ENCODE measurements around the gene SERF2.

DNA sequence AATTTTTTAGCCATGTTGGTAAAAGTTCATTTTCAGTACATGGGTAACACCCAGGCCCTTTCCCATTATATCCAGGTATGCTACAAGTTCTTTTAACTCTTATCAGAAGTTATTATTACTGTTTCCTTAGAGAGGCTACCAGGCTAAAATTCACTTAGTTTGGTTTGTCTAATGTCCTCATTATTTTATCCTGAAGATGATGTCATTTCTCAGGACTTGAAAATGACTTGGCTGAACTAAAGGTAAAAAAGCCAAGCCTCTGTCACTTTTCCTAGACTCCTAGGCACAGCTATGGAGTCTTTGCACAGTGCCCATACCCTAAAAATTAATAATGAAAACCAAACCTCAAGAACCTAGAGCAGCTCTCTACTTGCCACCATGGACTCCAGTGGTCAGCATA is 19.5 kb upstream of the SERF2 start:
- TF ChIP-seq, protein P1, sequence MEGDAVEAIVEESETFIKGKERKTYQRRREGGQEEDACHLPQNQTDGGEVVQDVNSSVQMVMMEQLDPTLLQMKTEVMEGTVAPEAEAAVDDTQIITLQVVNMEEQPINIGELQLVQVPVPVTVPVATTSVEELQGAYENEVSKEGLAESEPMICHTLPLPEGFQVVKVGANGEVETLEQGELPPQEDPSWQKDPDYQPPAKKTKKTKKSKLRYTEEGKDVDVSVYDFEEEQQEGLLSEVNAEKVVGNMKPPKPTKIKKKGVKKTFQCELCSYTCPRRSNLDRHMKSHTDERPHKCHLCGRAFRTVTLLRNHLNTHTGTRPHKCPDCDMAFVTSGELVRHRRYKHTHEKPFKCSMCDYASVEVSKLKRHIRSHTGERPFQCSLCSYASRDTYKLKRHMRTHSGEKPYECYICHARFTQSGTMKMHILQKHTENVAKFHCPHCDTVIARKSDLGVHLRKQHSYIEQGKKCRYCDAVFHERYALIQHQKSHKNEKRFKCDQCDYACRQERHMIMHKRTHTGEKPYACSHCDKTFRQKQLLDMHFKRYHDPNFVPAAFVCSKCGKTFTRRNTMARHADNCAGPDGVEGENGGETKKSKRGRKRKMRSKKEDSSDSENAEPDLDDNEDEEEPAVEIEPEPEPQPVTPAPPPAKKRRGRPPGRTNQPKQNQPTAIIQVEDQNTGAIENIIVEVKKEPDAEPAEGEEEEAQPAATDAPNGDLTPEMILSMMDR (IDR thresholded peaks at IDR 0.05 in 4 of 5, conservative IDR thresholded peaks at IDR 0.05 in 1 of 5) = no peak
- TF ChIP-seq POLR2A (IDR thresholded peaks at IDR 0.05) = no peak
